OCI-LY3 (cell line): ENCODE results near the gene MRPS11.
"Not testable (repeated sequence)": the region's sequence is repeated elsewhere in the genome, so short reads cannot be mapped to it uniquely, and the experiment has no call there.

Experiments used
- H2AFZ ChIP-seq: fragments of 200-600, 300-600 bp; shearing (Covaris generic); 2 replicates; pipeline ENCODE4 v1.6.0; 2014; ENCODE audit warnings: antibody characterized with exemption, low read depth, low read length
- H3K27ac ChIP-seq: fragments of 200-600, 300-600 bp; sonication (generic); 2 replicates; pipeline ENCODE4 v1.5.1; 2014; ENCODE audit warnings: mild to moderate bottlenecking, low read length, moderate library complexity, mixed read lengths
- H3K27me3 ChIP-seq: fragments of 200-600, 300-600 bp; sonication (generic); 2 replicates; pipeline ENCODE4 v1.6.1; 2014; ENCODE audit warnings: low read depth, low read length, mixed read lengths
- H3K36me3 ChIP-seq: fragments of 200-600, 300-600 bp; sonication (generic); replicated peaks from 2 replicates; pipeline ENCODE3; 2014; ENCODE audit warnings: low read depth, low read length, mixed read lengths
- H3K4me1 ChIP-seq: fragments of 300-600, 200-600 bp; sonication (generic); 2 replicates; pipeline ENCODE4 v1.6.1; 2014; ENCODE audit warnings: low read length, mixed read lengths
- H3K4me2 ChIP-seq: fragments of 200-600, 300-600 bp; sonication (generic); 2 replicates; pipeline ENCODE4 v1.6.1; 2014; ENCODE audit warnings: low read length, mixed read lengths
- H3K4me3 ChIP-seq: fragments of 300-600, 200-600 bp; sonication (generic); 2 replicates; pipeline ENCODE4 v1.5.1; 2014; ENCODE audit warnings: antibody characterized with exemption, mild to moderate bottlenecking, low read length, moderate library complexity
- H3K79me2 ChIP-seq: fragments of 300-600, 200-600 bp; shearing (Covaris generic); 2 replicates; pipeline ENCODE4 v1.6.1; 2014; ENCODE audit warnings: mild to moderate bottlenecking, low read length, mixed read lengths
- H3K9ac ChIP-seq: fragments of 300-600, 200-600 bp; shearing (Covaris generic); 2 replicates; pipeline ENCODE4 v1.6.0; 2014; ENCODE audit warnings: mild to moderate bottlenecking, low read length, moderate library complexity
- H3K9me3 ChIP-seq: fragments of 200-600, 300-600 bp; shearing (Covaris generic); 2 replicates; pipeline ENCODE4 v1.6.1; 2014; ENCODE audit warnings: low read length, mixed read lengths; ENCODE audit not compliant: insufficient read depth
- H4K20me1 ChIP-seq: fragments of 200-600, 300-600 bp; sonication (generic); 2 replicates; pipeline ENCODE4 v1.6.1; 2016; ENCODE audit warnings: low read length, mixed read lengths; ENCODE audit not compliant: insufficient read depth
- CTCF ChIP-seq: fragments of 200-600, 300-600 bp; sonication (generic); IDR thresholded peaks from 2 replicates; pipeline ENCODE4 v1.5.1; 2014; ENCODE audit warnings: antibody characterized with exemption, low read length, low read depth
- EZH2phosphoT487 ChIP-seq: fragments of 200-600 bp; shearing (Covaris generic); IDR thresholded peaks from 2 replicates; pipeline ENCODE4 v1.6.1; 2018; ENCODE audit warnings: antibody characterized with exemption, mixed run types, low read depth

Gene MRPS11

GRCh38 chr15:88465633-88466224, 1.8 kb upstream of the MRPS11 start:
- Histone ChIP-seq H3K27ac (no peak overlapping the region), H3K79me2 (peaks cover 60% of the 10 kb centered on the region), H3K9me3 (no peaks in the 10 kb centered on the region), H4K20me1 (peaks cover 8% of the 10 kb centered on the region; the same call in 1 of the 2 replicates), H3K4me3 (peak overlapping the region; percentile 87; the same call in 1 of the 2 replicates), H3K36me3 (peaks cover 53% of the 10 kb centered on the region), H2AFZ (no peak overlapping the region), H3K4me2 (peak overlapping the region; percentile 91), H3K9ac (no peak overlapping the region; the same call in 1 of the 2 replicates), H3K4me1 (peaks cover 35% of the 10 kb centered on the region), H3K27me3 (no peaks in the 10 kb centered on the region)
- TF ChIP-seq CTCF (no peak), EZH2phosphoT487 (no peak)

- H3K9me3 ChIP-seq = no peaks in the 10 kb centered on the region
- H3K4me1 ChIP-seq = peaks cover 58% of the 10 kb centered on the region
- H2AFZ ChIP-seq = peak overlapping the region; percentile 61; the same call in 1 of the 2 replicates
- TF ChIP-seq EZH2phosphoT487 (no peak), CTCF (peak; percentile 70)
- no peaks in the 10 kb centered on the region for H3K27me3 ChIP-seq
- H4K20me1 ChIP-seq = peaks cover 8% of the 10 kb centered on the region; the same call in 1 of the 2 replicates
- peak overlapping the region; percentile 73 for H3K27ac ChIP-seq
- H3K79me2 ChIP-seq = peaks cover 71% of the 10 kb centered on the region
- peak overlapping the region; percentile 95 for H3K9ac ChIP-seq
- H3K4me3 ChIP-seq = peak overlapping the region; percentile 87
- peaks cover 47% of the 10 kb centered on the region for H3K36me3 ChIP-seq
- H3K4me2 ChIP-seq = peak overlapping the region; percentile 91
Observed at GRCh38 chr15:88467935-88468528, 524 bp downstream of the MRPS11 start.

- H3K9ac ChIP-seq = peak overlapping the region; percentile 95
Observed at GRCh38 chr15:88468721-88469120, 1.2 kb downstream of the MRPS11 start.

GRCh38 chr15:88469321-88469720, 1.8 kb downstream of the MRPS11 start:
- peak overlapping the region; percentile 91 for H3K4me2 ChIP-seq
- H4K20me1 ChIP-seq = peaks cover 8% of the 10 kb centered on the region; the same call in 1 of the 2 replicates
- no peak overlapping the region for H2AFZ ChIP-seq
- H3K36me3 ChIP-seq = peaks cover 42% of the 10 kb centered on the region
- H3K9me3 ChIP-seq = no peaks in the 10 kb centered on the region
- no peak overlapping the region for H3K4me3 ChIP-seq
- TF ChIP-seq CTCF (no peak), EZH2phosphoT487 (no peak)
- H3K79me2 ChIP-seq = peaks cover 80% of the 10 kb centered on the region
- no peaks in the 10 kb centered on the region for H3K27me3 ChIP-seq
- peak overlapping the region; percentile 95 for H3K27ac ChIP-seq
- peaks cover 67% of the 10 kb centered on the region for H3K4me1 ChIP-seq
- H3K9ac ChIP-seq = no peak overlapping the region

More at GRCh38 chr15:88468721-88469120, 1.2 kb downstream of the MRPS11 start:
- Histone ChIP-seq H3K4me2 (peak overlapping the region; percentile 91), H3K36me3 (peaks cover 47% of the 10 kb centered on the region), H3K27ac (peak overlapping the region; percentile 95), H3K79me2 (peaks cover 78% of the 10 kb centered on the region), H3K4me3 (peak overlapping the region; percentile 87), H3K4me1 (peaks cover 65% of the 10 kb centered on the region)
- H3K27me3 ChIP-seq, H4K20me1 ChIP-seq, H3K9me3 ChIP-seq, H2AFZ ChIP-seq: not testable (repeated sequence)
